DLD1 (cell line): ENCODE measurements around the gene EFNA4.

Experiments
- in situ Hi-C: cut with HindIII; loops from 2 replicates; pipeline ENCODE4 v1.10.0; 2017; ENCODE audit warnings: low sequenced_read_pairs

Gene EFNA4

DNA sequence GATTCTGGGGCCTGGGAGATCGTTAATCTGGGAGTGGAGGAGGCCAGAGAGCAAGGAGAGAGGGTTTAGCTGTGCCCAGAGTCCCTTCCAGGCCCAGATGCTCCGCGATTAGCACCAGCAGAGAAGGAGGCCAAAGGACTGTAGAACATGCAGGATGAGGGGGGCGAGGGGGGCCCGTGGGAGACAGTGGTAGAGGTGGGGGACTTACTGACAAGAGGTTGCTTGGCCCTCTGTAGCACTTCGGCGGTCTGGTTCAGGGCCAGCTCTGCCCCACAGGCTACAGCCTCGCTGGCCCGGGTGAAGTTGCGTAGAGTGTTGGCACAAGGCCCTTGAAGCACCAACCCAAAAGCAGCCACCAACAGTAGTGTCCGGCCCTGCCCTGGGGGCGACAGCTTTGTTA is 30.7 kb upstream of the EFNA4 start:
- in situ Hi-C loops, result no loop called here

DNA sequence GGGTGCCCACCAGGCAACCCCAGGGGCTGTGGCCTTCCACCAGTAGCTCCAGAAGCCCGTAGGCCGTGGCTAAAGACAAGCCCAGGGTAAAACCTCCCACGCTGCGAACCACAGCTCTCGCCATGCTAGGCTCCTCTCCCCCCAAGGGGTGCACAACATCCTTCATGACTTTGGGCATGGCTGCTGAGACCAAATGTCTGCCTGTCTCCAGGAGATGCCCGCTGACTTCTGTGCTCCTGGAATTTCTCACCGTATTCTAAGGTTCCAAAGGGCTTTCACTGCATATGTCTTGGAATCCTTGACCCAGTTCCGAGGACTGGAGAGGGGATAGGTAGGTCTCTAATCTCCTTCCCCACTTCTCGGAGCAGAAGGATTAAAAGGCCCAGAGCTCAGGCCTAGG is 30.0 kb upstream of the EFNA4 start, which contains the start of the genes DCST1 and DCST2:
Gene DCST1 (plus strand): TSS at position 301 of the 400 bp plus-strand sequence. CDS start 213 bp downstream, outside the sequence.
Gene DCST2 (minus strand): TSS at position 258 of the 400 bp plus-strand sequence. CDS start 80 bp downstream, at position 178.
- in situ Hi-C loops, result no loop called here

DNA sequence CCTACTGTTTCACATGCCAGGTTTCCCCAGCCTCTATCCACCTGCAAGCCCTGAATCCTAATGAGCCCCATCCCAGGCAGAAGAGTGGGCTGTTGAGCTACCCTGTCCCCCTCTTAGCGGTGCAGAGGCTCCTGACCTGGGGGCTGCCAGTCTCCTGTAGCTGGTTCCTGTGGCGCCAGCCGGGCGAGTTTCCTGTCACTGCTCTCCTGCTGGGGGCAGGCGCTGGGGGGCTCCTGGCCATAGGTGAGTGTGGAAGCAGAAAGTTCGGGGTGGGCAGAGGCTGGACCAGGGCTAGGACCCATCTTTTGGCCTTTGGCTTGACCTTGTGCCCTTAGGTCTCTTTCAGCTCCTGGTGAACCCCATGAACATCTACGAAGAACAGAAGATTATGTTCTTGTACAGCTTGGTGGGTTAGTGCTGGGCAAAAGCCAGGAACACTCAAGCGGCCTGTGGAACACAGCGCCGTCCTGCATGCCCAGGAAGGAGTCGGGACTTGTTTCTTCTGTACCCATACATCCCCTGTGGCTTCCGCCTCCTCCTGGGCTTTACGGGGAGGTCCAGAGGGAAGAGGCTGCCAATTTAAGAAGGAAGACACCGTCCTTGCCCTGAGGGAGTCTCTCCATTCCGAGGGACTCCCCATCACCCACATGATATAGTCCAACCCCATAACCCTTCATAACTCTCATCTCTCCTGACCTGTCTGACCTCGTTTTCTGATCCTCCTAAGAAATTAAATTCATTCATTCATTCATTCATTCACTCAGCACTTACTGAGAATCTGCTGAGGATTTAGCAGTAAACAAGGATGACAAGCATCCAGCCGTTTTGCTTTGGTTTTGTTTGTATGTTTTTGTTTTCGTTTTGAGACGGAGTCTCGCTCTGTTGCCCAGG is 29.0 kb upstream of the EFNA4 start:
- in situ Hi-C loops, result no loop called here

DNA sequence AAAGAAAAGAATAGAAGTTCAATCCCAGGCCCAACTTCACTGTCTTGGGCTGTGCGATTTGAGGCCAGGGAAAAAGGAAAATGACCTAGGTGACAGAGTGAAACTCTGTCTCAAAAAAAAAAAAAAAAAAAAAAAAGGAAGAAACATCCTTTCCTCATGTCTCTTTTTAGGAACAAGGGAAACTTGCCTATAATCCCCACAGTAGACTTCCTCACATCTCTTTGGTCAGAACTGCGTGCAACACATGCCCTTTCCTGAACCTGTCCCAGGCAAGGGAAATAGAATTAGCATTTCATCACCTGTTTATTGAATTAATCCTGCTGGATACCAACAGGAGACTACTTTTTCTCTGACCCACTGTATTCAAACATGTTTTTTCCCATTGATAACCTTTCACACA is 27.6 kb upstream of the EFNA4 start:
- in situ Hi-C loops, result no loop called here

DNA sequence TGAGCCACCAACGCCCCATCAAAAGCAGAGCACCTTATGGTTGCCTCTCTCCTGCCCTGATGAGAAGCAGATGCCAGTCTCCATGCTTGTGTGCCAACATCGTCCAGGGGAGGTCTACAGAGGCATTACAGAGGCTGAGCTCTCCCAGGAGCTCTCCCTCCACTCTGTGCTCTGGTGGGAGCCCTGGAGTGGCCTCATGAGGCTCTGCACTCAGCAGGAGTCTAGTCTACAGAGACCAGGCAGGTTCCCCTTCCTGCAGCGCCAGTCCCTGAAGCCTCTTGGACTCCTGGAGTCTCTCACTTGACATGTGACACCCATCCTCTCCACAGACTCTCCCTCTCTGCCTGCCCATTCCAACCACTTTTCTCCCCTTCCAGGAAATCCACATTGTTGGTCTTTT is 26.5 kb upstream of the EFNA4 start:
- in situ Hi-C loops, result no loop called here

DNA sequence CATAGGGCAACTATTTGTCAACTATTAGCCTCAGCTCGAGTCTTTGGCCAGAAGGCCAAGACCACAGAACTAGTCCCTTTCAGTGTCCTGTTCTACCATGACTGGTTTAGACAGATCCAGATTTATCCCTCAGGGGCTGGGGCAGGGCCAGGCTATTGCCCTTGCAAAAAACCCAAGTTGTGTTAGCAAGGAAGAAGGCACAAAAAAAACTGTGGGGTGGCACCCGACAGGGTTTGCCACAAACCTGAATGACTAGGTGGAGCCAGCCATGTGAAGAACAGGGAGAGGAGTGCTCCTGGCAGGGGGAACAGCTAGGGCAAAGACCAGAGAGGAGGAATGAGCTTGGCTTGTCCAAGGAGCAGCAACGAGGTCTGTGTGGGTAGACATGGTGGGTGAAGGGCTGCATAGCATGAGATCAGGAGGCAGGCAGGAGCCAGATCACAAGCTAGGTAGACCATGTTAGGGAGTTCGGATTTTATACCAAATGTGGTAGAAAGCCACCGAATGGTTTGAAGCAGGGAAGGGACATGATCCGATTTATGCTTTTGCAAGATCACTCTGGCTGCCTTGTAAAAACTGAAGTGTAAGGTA is 25.6 kb upstream of the EFNA4 start:
- in situ Hi-C loops, result no loop called here

DNA sequence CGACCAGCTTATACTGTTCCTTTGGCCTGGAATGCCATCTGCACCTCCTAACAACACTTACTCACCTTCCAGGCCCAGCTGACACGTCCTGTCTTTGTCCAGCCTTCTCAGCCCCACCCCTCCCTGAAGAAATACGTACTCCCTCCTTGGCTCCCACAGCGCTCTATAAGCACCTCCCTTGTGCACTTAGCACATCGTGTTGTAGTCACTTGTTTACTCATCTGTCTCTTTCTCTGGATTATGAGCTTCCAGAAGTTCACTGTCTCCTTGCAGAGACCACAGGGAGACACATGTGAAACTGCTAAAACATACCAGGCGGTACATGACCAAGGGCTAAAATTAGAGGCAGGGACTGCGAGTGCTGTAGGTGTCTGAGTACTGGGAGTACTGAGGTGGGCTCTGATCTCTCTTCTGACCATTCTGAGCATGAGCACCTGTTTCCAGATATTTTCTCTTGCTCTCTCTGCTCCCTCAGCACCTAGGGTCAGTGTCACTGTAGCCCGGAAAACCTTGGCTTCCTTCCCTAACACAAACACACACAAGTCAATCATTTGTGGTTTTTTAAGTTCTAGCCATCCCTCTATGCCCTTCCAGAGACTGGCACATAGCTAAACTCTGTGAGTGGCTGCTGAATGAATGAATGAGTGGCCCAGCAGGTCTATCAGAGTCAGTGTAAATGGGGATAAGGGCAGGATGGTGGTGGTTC is 24.8 kb upstream of the EFNA4 start:
- in situ Hi-C loops, result no loop called here

DNA sequence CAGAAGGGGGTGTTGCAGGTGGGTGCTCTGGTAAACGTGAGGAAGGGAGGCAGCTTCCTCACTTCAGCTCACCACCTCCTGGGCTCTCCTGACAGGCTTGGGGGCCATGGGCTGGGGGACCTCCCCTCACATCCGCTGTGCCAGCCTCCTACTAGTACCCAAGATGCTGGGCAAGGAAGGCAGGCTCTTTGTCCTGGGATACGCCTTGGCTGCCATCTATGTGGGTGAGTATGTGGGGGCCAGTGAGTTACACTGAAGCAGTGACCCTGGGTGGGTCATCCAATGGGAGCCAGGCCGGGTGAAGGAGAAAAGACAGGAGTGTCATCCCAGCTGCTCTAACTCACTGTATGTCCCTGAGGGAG is 24.3 kb upstream of the EFNA4 start:
- in situ Hi-C loops, result no loop called here

DNA sequence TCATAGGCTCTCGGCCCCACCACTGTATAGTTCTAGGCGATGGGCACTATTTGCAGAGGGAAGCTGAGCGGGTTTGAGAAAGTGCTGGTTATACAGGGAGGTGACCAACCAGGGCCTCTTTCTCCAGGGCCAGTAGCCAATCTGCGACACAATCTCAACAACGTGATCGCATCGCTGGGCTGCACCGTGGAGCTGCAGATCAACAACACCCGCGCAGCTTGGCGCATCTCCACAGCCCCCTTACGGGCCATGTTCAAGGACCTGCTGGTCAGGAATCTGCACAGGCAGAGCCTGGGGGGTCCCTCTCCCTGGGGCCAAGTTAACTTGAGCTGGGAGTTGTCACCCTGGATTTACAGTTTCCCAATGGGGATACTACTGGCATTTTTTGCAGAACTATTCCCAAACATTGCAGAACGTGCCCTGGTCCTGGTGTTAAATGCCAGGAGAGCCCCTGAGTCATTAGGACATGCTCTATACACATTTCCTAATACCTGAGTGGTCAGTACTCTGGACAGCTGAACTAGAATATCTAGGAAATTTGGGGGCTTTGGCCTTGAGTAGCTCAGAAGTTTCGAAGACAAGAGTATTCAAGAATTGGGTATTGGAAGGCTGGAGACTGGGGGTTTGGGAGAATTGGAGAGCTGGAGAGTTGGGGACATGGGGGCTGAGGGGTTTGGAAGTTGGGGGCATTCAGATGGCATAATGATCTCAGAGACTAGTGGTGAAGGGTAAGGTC is 23.0 kb upstream of the EFNA4 start:
- in situ Hi-C loops, result no loop called here

DNA sequence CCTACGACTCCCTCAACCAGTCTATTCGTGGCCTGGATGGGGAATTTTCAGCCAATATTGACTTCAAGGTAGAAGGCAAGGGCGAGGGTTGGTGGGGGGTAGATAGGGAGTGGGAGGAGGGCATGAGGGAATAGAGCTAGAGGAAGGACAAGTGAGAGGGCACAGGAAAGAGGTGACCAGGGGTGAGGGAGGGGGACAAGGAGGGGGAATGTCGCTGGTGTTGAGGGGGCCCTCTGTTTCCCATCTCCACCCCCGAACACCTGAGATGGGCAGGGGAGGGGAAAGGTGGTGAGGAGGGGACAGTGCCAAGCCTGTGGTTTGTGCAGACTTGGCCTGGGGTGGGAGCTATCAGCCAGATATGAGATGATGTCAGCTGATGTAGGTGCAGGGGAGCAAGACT is 20.8 kb upstream of the EFNA4 start:
- in situ Hi-C loops, result no loop called here

DNA sequence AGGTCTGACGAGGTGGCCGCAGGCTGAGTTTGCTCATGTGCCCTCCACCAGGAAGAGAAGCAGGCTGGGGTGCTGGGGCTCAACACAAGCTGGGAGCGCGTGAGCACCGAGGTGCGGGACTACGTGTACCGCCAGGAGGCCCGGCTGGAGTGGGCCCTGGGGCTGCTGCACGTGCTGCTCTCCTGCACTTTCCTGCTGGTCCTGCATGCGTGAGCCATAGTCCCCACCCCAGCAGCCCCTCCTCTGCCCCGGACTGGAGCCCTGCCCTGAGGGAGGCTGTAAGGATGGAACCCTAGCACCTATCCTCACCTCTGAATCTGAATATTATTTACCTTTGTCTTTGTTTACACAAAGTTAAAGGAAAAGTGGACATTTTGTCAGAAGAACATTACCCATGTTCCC is 20.2 kb upstream of the EFNA4 start:
- in situ Hi-C loops, result no loop called here

DNA sequence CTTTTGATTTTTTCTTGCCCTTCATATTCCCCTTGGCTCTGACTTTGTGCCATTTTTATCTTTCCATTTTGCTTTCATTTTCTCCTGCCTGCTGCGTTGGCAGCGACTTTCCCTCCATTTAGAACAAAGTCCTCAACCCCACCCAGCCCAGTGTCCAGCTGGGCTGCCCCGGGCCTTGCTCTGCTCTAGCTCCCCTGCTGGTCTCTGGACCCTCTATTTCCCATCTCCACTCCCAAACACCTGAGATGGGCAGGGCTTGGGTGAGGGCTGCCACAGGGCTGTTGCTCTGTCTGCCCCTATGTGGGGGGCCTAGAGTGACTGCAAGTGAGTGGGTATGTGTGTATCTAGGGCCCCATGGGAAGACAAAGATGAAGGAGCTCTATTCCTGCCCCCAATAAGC is 19.7 kb upstream of the EFNA4 start:
- in situ Hi-C loops, result no loop called here

DNA sequence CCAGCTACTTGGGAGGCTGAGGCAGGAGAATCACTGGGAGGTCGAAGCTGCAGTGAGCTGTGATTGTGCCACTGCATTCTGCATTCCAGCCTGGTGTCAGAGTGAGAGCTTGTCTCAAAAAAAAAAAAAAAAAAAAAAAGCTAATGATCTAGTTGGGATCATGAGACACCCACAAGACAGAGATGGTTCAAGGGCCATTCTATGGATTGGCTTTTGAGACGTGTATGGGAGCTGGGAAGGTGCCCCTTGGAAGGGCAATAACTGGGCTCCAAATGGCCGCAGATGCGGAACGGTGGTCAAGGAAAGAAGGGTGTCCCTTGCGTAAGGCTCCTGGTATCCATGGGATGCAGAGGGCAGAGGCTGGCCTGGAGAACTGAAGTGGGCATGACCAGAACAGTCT is 19.2 kb upstream of the EFNA4 start:
- in situ Hi-C loops, result no loop called here

DNA sequence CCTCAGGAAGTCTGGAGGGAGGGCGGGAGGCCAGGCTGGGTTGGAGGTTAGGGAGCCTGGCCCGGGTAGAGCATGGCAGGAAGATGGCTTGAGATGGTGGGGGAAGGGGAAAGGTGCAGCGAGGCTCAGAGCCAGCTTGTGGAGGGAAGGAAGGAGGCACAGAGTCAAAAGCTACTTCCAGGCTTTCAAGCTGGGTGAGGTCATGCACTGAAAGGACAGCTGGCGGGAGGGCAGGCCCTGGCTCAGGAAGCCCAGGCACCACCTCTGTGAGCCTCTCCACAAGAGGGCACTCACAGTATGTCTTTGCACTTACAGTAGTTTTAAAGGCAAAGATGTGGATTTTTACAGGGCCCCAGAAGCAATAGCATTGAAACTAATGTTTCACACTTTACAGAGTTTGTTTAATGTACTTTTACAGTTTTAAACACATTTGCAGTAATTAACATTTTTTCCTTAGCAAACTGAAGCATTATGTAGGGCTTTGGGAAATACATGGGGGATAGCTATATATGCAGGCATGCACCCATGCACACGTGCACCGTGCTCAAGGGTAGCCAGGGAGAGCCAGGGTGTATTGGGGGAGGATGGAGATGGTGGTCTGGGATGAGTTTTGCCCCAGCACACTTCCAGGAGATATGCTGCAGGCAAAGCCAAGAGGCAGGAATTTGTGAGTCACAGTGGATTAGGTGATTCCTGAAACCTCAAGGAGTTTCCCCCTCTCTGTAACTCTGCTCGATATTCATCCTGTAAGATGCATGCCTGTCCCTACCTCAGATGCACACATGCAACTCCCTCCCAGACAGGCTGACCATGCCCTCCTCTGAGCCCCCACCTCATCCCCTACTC is 18.5 kb upstream of the EFNA4 start:
- in situ Hi-C loops, result no loop called here

DNA sequence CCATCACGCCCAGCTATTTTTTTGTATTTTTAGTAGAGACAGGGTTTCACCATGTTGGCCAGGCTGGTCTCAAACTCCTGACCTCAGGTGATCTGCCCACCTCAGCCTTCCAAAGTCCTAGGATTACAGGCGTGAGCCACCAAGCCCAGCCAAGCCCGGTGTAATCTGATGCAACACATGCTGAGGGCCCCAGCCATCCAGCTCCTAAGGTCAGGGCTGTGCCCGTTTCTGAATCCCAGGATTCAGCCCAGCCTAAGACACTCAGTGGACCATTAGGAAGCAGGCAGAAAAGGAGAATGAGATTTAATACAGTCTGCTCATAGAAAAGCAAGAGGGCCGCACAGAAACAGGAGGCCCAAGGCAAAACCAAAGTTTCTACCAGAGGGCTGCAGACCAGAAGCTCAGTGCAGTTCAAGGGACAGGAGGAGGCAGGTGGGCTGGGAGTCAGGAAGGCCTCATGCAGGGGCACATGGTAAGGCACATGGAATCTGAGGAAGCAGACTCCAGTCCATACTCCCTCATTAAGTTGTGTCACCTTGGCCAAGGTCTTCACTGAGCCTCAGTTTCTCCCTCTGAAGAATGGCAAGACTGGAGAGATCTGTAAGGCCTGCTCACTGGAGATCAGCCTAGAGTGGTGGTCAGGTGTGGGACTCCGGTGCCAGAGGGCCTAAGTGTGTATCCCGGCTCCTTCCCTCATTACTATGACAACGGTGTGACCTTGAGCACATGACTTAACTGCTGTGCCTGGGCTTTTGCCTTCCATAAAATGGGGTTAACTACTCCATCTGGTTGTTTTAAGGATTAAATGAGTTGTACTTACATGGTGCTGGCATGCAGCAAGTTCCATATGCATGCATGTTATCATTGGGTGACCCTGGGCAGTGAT is 14.8 kb upstream of the EFNA4 start:
- in situ Hi-C loops, result no loop called here

DNA sequence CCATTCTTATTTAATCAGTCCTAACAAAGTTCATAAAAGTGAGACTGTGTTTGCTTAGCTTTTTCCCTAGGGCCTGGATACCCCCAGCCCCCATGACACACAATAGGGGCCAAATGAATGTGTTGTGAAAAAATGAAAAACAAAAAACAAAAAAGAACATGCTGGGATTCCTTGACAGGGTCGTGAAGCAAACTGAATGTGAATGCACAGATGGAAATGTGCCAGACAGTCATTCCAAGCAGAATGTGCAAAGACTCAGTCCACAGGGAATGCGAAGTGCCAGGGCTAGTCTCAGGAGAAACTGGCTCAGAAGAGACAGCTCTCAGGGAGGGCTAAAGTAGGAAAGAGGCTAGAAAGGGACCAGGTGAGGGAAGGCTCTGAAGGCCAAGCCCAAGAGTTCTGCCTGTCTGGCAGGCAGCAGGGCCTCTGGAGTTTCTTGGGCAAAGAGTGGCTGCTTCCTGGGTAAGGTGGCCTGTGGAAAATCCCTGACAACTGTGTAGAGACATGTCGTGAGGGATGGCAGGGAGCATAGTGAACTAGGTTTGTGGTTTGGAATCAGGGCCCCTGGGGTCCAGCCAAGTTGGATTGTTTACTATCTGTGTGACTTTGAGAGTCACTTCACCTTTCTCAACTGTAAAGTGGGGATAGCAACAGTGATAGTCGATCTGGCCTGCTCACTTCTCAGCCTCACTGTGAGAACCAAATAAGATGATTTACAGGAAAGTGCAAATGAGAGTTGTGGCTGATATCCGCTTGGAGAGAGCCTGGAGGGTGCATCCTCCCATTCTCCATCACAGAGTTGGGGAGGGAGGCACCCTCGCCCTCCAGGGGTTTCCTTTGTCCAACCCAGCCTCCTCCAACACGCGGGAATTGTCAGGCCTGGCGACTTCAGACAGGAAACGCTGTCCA is 13.6 kb upstream of the EFNA4 start:
- in situ Hi-C loops, result no loop called here

DNA sequence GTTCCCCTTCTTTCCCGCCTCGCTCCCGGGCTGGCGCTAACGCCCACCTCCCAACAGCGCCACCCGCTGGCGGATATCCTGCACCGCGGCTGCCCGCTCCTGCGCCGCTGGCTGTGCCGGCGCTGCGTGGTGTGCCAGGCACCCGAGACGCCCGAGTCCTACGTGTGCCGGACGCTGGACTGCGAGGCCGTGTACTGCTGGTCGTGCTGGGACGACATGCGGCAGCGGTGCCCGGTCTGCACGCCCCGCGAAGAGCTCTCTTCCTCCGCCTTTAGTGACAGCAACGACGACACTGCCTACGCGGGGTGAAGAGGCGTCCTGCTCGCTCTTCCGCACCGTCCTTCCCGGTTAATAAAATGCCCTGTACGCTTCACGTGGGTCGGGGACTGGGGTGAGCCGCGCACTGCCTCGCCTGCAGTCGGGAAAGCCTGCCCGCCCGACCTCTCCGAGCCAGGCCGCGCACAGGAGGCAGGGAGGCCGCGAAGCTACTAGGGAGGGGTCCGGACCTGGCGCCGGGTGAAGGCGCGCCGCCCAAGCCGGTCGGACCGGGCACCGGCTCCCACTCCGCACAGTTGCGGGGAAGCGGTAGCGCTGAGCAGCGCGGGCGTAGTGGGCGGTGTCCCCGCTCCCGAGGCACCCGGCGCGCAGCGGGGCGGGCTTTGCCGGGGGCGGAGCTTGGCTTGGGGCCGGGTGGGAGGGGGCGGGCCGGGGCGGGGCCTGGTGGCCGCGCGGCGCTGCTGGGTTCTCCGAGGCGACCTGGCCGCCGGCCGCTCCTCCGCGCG is 12.8 kb upstream of the EFNA4 start, which contains the start of gene ADAM15:
Gene ADAM15 (plus strand): TSS at position 757 of the 782 bp plus-strand sequence. CDS start 71 bp downstream, outside the sequence.
- in situ Hi-C loops, result no loop called here
